LNCaP clone FGC (cell line): ENCODE results near the gene SP3.

Experiments used
- DNase-seq: peaks from one replicate; pipeline ENCODE4 v3.0.0-alpha.2; 2011; ENCODE audit warnings: low read depth
- H3K4me3 ChIP-seq: 2 replicates; pipeline ENCODE4 v1.5.1; 2011; ENCODE audit warnings: mild to moderate bottlenecking, low read depth, low read length, control low read depth
- TF ChIP-seq, protein P1 (sequence below): IDR thresholded peaks from 2 replicates; pipeline ENCODE4 v1.5.1; 2012; ENCODE audit warnings: mild to moderate bottlenecking; ENCODE audit not compliant: control insufficient read depth, insufficient read depth; ENCODE audit errors: extremely low read depth

The SP3 gene

DNA sequence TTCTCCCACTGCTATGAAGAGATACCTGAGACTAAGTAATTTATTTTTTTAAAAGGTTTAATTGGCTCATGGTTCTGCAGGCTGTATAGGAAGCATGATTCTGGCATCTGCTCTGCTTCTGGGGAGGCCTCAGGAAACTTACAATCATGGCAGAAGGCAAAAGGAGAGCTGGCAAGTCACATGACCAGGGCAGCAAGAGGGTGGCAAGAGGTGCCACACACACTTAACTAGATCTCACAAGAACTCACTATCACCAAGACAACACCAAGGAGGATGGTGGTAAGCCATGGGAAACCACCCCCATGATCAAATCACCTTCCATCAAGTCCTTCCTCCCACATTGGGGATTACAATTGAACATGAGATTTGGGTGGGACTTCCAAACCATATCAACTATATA lies 38.3 kb downstream of the SP3 start:
- no peak overlapping the region for H3K4me3 ChIP-seq
- DNase-seq = no peak
- TF ChIP-seq, protein P1, sequence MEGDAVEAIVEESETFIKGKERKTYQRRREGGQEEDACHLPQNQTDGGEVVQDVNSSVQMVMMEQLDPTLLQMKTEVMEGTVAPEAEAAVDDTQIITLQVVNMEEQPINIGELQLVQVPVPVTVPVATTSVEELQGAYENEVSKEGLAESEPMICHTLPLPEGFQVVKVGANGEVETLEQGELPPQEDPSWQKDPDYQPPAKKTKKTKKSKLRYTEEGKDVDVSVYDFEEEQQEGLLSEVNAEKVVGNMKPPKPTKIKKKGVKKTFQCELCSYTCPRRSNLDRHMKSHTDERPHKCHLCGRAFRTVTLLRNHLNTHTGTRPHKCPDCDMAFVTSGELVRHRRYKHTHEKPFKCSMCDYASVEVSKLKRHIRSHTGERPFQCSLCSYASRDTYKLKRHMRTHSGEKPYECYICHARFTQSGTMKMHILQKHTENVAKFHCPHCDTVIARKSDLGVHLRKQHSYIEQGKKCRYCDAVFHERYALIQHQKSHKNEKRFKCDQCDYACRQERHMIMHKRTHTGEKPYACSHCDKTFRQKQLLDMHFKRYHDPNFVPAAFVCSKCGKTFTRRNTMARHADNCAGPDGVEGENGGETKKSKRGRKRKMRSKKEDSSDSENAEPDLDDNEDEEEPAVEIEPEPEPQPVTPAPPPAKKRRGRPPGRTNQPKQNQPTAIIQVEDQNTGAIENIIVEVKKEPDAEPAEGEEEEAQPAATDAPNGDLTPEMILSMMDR = no peak

DNA sequence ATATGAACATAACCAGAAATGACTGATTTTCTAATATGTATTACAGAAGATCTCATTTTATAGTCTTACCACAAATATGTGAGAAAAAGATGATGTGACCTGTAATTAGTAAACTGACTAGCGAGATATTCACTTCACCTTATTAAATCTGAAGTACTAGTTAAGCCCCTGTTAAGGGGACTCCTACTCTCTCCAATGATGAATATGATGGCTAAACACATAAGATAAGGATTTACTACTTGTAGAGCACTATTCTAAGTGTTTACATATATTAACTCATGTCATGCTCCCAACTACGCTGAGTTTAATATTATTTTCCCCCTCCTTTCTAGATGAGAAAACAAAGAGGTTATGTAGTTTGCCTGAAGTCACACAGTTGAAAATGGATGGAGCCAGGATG lies 40.9 kb downstream of the SP3 start:
- TF ChIP-seq, protein P1 = no peak
- DNase-seq = no peak
- no peak overlapping the region for H3K4me3 ChIP-seq

GRCh38 chr2:173922760-173923159 lies 42.4 kb downstream of the SP3 start:
- TF ChIP-seq, protein P1 = no peak
- H3K4me3 ChIP-seq = no peak overlapping the region
- no peak for DNase-seq

DNA sequence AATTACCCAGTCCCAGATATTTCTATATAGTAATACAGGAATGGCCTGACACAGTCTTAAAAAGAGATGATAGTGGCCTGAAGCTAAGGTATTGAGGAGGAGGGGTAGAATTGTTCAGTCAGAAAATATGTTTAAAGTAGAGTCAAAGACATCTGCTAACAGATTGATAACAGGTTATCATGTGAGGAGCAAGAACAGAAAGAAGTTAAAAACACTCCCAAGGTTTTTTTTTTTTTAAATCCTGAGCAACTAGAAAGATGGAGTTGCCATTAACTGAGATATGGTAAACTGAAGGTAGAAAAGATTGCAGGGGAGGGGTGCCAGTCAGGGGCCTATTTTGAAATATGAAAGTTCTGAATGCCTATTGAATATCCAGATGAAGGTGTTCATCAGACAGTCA lies 43.1 kb downstream of the SP3 start:
- DNase-seq = no peak
- TF ChIP-seq, protein P1 = no peak
- no peak overlapping the region for H3K4me3 ChIP-seq

- peak; percentile 30 for DNase-seq
- TF ChIP-seq, protein P1 = no peak
- H3K4me3 ChIP-seq = no peak overlapping the region
Observed at GRCh38 chr2:173914055-173914927, 50.9 kb downstream of the SP3 start.

DNA sequence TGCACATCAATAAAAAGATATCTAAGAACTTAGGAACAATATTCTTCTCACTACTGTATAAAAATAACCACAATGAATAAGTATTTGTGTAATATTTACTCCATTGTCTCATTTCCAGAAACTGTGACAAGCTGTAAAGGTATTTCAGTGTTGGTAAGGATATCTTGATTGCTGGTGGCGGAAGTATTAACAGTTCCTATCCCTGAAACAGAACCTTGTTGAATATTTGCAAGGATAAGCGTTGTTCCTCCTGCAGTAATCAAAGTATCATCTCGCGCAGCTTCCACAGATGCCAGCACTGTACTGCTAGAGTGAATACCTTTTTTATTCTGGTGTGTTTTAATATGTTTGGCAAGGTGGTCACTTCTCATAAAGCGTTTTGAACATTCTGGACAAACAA lies 55.3 kb downstream of the SP3 start:
- TF ChIP-seq, protein P1 = no peak
- DNase-seq = no peak
- H3K4me3 ChIP-seq = no peak overlapping the region

GRCh38 chr2:173906626-173907025 lies 58.5 kb downstream of the SP3 start:
- TF ChIP-seq, protein P1 = no peak
- DNase-seq = no peak
- H3K4me3 ChIP-seq = no peak overlapping the region
